Measurements from ENCODE around the gene KDM1B. TPM values are rescaled to one million over a fixed set of nuclear protein-coding genes. Genes with fewer than 3 reads are reported as not detected.

KDM1B gene
- total and polyA plus RNA-seq, 9 of the 15 experiments (the other 6 are each of a cell fraction or from before 2014, with no cell fraction given), result 1.4 to 58.9 (median 36.3) TPM

GRCh38 chr6:18264219-18264922 lies 109.1 kb downstream of the KDM1B start, which contains the start of gene DEK:
TSS of gene DEK (minus strand) at chr6:18264530. CDS start at chr6:18263987, 543 bp downstream.
- H3K9me1 ChIP-seq (ENCODE audit: control insufficient read depth, insufficient read depth, low read length), result no peaks in the 10 kb centered on the region
- H3K4me1 ChIP-seq (replicated peaks in 1 of 2; ENCODE audit: control insufficient read depth in 2 of 2, insufficient read depth in 2 of 2, low read length in 2 of 2), result peaks cover 21 to 36% of the 10 kb centered on the region in 2 experiments
- H3K79me2 ChIP-seq (ENCODE audit: control insufficient read depth, insufficient read depth, low read length), result peaks cover 53% of the 10 kb centered on the region
- intact Hi-C loops (cut with micrococcal nuclease), result loop anchor here (1.0 to 5.0 kb wide), 3 partner anchors 107 to 557 kb away; partner anchors contain the start of genes KDM1B, NUP153 and TPMT
- peaks cover 35% of the 10 kb centered on the region for H4K20me1 ChIP-seq (replicated peaks; ENCODE audit: control insufficient read depth, insufficient read depth, low read length)
- peaks cover 37% of the 10 kb centered on the region for H3K36me3 ChIP-seq (ENCODE audit: control insufficient read depth, insufficient read depth, low read length)
- no peaks in the 10 kb centered on the region for H3K27me3 ChIP-seq (ENCODE audit: control insufficient read depth in 2 of 2, insufficient read depth in 2 of 2, low read length in 2 of 2)
- in situ Hi-C loops (cut with MboI), result no loop called here
- H3K9me3 ChIP-seq (replicated peaks; ENCODE audit: control insufficient read depth, insufficient read depth, low read depth, low read length), result peaks cover 6% of the 10 kb centered on the region
- peak within 1 kb of the TSS; percentile 97 for H3K27ac ChIP-seq (ENCODE audit: extremely low read depth, low read depth, low read length)
- ChIA-PET CTCF (ENCODE audit: low intra/inter-chr PET ratio) (interaction anchor here (0.8 to 0.9 kb wide), 2 partner anchors 239 to 664 kb away, joined by 3 read pairs; partner anchors contain the start of gene FAM8A1), POLR2A (interaction anchor here (0.8 to 2.3 kb wide), 5 partner anchors 9 to 672 kb away, joined by 3 to 14 read pairs (median 4); no protein-coding TSS in a partner anchor)
- H3K4me2 ChIP-seq (ENCODE audit: insufficient read depth, low read length), result peak within 1 kb of the TSS; percentile 81
- BruUV-seq (replicated peaks), result no TSS peak
- FAIRE-seq (no peak), ATAC-seq (peak; percentile 89), DNase-seq (ENCODE audit: extremely low read depth in 1 of 4, low spot score in 3 of 4) (peak; percentile 95 to 97 (median 96))
- peak within 1 kb of the TSS; percentile 95 to 99 for H3K9ac ChIP-seq (ENCODE audit: insufficient read depth in 1 of 2, low read depth in 2 of 2, low read length in 2 of 2)
- peak within 1 kb of the TSS; percentile 96 for H2AFZ ChIP-seq (ENCODE audit: low read depth, low read length)
- under 1% methylated on average over 78 of the region's 113 CpGs for WGBS (ENCODE audit: insufficient coverage, low coverage, missing lambda C conversion rate)
- H3K4me3 ChIP-seq, result peak within 1 kb of the TSS; percentile 92
- no peak for TF ChIP-seq TRIM28 (IDR thresholded peaks at IDR 0.05)
- no peak for TF ChIP-seq PBX2 (CRISPR knock-in tag; IDR thresholded peaks at IDR 0.05; ENCODE audit: low read depth)
- TF ChIP-seq PBX2 (tag; conservative IDR thresholded peaks at IDR 0.05; ENCODE audit: low read depth), result no peak
- TF ChIP-seq ZNF561 (CRISPR knock-in tag; conservative IDR thresholded peaks at IDR 0.05), result no peak
- no peak for TF ChIP-seq SP1 (CRISPR knock-in tag; IDR thresholded peaks at IDR 0.05)
- no peak for TF ChIP-seq RFX7 (CRISPR knock-in tag; IDR thresholded peaks at IDR 0.05)
- no peak for TF ChIP-seq ZNF217 (CRISPR knock-in tag; IDR thresholded peaks at IDR 0.05)
- peak; percentile 51; the same call in 1 of the 2 replicates for TF ChIP-seq PML (IDR thresholded peaks at IDR 0.05; ENCODE audit: low read length)
- no peak for TF ChIP-seq SMAD2 (IDR thresholded peaks at IDR 0.05; ENCODE audit: low read depth, low read length)
- TF ChIP-seq MAFG (tag; conservative IDR thresholded peaks at IDR 0.05), result no peak
- TF ChIP-seq, protein P1, sequence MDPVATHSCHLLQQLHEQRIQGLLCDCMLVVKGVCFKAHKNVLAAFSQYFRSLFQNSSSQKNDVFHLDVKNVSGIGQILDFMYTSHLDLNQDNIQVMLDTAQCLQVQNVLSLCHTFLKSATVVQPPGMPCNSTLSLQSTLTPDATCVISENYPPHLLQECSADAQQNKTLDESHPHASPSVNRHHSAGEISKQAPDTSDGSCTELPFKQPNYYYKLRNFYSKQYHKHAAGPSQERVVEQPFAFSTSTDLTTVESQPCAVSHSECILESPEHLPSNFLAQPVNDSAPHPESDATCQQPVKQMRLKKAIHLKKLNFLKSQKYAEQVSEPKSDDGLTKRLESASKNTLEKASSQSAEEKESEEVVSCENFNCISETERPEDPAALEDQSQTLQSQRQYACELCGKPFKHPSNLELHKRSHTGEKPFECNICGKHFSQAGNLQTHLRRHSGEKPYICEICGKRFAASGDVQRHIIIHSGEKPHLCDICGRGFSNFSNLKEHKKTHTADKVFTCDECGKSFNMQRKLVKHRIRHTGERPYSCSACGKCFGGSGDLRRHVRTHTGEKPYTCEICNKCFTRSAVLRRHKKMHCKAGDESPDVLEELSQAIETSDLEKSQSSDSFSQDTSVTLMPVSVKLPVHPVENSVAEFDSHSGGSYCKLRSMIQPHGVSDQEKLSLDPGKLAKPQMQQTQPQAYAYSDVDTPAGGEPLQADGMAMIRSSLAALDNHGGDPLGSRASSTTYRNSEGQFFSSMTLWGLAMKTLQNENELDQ (CRISPR knock-in tag; IDR thresholded peaks at IDR 0.05; ENCODE audit: borderline replicate concordance), result no peak
- TF ChIP-seq, protein P2, sequence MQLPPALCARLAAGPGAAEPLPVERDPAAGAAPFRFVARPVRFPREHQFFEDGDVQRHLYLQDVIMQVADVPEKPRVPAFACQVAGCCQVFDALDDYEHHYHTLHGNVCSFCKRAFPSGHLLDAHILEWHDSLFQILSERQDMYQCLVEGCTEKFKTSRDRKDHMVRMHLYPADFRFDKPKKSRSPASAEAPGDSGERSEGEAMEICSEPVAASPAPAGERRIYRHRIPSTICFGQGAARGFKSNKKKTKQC (CRISPR knock-in tag; IDR thresholded peaks at IDR 0.05), result no peak
- no peak for TF ChIP-seq CHD2 (IDR thresholded peaks at IDR 0.05; ENCODE audit: low read depth, low read length)
- no peak for TF ChIP-seq CCAR2 (IDR thresholded peaks at IDR 0.05; ENCODE audit: low read depth, low read length)
- peak; percentile 23; the same call in 1 of the 2 replicates for TF ChIP-seq NFRKB (IDR thresholded peaks at IDR 0.05; ENCODE audit: low read depth)
- TF ChIP-seq SREBF1 (IDR thresholded peaks at IDR 0.05; ENCODE audit: borderline replicate concordance, low read depth, low read length), result no peak

All from K562 (cell line).